ENCODE results near the gene PIK3AP1. TPM values are rescaled to one million over a fixed set of nuclear protein-coding genes. Genes with fewer than 3 reads are reported as not detected.

The PIK3AP1 gene
- total RNA-seq, 1 experiment from 2014 or later = 2.1 TPM

DNA sequence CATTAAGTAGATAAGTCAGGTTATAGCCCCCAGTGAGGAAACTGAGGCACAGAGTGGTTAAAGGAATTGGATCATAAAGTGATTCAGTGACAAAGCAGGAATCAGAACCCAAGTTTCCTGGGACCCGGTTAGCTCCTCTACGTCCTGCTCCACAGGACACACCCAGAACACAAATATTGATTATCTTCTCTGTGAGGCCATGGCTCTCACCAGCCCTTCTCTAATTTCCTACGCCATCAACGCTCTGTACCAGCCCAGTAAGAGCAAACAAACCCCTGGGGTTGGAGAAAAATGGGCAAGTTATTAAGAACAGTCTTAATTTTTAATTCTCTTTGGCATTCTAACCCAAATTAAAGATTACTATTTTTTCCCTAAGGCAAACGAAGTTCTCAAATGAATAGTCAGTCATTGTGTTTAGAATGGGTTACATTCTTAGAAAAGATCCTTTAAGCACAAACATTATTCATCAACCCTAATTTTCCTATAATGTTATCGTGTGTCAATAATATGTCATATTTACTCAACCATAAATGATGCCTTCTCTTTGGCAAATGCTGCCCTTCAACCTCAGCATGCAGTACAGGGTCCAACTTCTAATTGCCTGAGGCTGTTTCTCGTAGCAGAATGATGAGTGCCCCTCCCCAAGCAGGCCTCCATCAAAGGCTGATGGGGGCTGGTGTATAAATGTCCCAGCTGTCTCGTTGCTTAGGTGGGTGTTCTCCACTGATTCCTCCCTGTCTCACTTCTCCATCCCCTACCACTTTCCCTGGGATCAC lies 108.1 kb downstream of the PIK3AP1 start:
- no peak for DNase-seq (ENCODE audit: low read depth)

- DNase-seq (ENCODE audit: low read depth) = no peak
Observed at GRCh38 chr10:96610817-96611216, 109.5 kb downstream of the PIK3AP1 start.

- no peak for DNase-seq (ENCODE audit: low read depth)
Observed at GRCh38 chr10:96609510-96609909, 110.8 kb downstream of the PIK3AP1 start.

DNA sequence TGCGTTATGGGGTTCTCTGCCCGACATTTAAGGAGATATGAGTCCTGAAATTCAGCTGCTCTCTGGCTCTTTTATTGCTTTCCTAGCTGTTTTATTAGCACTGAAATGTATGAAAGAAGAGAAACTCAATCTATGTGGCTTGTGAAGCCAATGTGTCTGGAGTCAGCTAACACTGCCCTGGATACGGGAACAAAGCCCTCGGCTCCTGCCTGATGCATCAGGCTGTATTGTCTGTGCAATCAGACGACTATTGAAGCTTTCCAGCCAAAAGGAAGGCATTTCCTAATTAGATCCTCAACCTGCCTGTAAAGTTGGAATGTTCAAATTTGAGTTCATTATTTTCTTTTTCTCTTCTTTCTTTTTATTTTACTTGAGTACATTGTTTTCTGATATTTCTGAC lies 111.5 kb downstream of the PIK3AP1 start:
- no peak for DNase-seq (ENCODE audit: low read depth)

- DNase-seq (ENCODE audit: low read depth) = no peak
Observed at GRCh38 chr10:96608262-96608661, 112.1 kb downstream of the PIK3AP1 start.

GRCh38 chr10:96606946-96607345 lies 113.4 kb downstream of the PIK3AP1 start:
- DNase-seq (ENCODE audit: low read depth) = no peak

- DNase-seq (ENCODE audit: low read depth) = peak; percentile 60
Observed at GRCh38 chr10:96606216-96606615, 114.1 kb downstream of the PIK3AP1 start.

GRCh38 chr10:96600337-96600736 lies 120.0 kb downstream of the PIK3AP1 start:
- no peak for DNase-seq (ENCODE audit: low read depth)

DNA sequence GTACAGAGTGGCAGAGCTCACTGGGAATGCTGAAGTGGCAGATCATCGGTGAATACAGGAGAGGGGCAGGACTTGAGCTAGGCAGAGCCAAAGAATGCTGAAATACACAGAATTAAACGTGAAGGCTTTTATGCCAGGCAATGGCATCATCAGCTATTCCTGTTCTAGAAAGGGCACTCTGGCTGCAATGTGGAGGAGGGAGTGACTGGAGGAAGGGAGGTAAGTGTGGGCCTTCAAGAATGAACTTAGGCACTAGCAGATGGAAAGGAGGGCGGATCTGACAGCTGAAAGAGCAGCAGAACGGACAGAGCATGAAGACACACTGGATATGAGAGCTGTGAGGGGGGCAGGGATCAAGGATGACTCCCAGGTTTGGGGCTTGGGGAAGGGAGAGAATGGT lies 121.5 kb downstream of the PIK3AP1 start:
- DNase-seq (ENCODE audit: low read depth) = no peak

- DNase-seq (ENCODE audit: low read depth) = no peak
Observed at GRCh38 chr10:96596422-96597407, 123.6 kb downstream of the PIK3AP1 start.

DNA sequence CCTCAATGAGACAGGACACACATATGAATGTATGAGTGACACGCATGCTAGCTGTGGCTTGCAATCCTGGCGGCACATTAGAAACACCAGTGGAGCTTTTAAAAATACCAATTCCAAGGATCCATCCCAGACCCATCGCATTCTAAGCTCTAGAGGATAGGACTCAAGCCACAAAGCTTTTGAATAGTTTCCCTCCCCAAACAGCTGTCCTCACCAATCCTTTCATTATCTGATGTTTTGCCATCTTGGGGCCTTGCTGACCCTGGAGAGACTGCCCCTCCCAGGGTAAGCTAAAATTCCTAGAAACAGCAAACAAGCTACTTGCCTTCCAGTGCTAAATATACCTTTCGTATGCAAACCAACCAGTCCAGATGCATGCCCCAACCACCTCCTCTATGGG lies 124.6 kb downstream of the PIK3AP1 start:
- DNase-seq (ENCODE audit: low read depth) = no peak

DNA sequence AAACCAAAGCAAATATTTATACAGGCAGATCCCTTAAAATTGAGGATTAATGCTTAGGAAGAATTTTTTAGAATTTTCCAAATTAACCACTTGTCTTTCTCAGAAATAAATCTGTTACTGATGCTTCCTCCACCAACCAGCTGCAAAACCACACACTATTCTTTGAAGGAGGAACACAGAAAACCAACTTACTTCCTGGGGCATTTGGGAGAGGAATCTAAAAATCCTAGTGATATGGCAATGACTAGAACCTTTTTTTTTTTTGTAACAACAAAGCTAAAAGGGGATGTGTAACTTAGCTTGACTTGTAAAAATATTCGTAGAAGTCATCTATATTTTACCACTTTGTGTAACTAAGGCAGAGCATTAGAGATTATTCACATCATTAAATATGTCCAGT lies 128.4 kb downstream of the PIK3AP1 start:
- no peak for DNase-seq (ENCODE audit: low read depth)

GRCh38 chr10:96588616-96589419 lies 131.5 kb downstream of the PIK3AP1 start:
- DNase-seq (ENCODE audit: low read depth) = peak; percentile 18

- no peak for DNase-seq (ENCODE audit: low read depth)
Observed at GRCh38 chr10:96588060-96588554, 132.2 kb downstream of the PIK3AP1 start.

GRCh38 chr10:96587264-96588059 lies 132.9 kb downstream of the PIK3AP1 start:
- DNase-seq (ENCODE audit: low read depth) = peak; percentile 83

DNA sequence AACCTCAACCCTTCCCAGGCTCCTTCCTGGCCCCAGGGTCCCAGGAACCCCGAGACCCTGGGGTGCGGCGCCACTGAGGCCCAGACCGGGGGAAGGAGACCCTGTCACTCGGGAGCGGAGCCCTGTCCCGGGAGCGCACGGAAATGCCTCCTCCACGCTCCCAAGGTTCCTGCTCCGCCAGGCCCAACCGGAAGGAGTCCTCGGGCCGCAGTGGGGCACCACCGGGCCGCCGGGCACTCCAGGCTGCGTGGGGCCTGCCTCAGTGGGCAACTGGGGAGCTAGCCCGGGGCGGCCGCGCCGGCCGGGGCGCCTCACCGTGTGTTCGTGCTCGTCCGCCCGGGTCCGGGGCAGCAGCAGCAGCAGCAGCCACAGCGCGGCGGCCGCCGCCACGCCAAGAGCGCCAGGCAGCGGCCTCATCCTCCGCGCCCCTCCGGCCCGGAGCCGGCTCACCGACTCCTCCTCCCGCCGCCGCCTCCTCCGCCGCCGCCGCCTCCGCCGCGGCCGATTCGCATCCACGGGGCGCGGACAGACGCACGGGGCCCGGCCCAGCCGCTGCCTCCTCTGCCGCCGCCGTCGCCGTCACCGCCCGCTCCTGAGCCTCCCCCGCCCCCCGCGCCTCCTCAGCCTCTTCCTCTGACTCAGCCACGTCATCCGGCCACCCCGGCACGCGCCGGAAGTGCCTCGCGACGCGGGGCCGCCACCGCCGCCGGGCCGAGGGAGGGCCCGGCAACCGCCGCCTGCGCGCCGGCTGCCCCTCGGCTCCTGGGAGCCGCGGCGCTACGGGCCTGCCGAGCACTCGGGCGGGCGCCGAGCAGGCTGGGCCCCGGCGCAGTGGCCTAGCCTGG lies 133.7 kb downstream of the PIK3AP1 start, which contains the start of gene TM9SF3:
TM9SF3 (minus strand) TSS at position 594 of the 845 bp plus-strand sequence; CDS start at position 417, 177 bp downstream.
- DNase-seq (ENCODE audit: low read depth) = peak; percentile 95

DNA sequence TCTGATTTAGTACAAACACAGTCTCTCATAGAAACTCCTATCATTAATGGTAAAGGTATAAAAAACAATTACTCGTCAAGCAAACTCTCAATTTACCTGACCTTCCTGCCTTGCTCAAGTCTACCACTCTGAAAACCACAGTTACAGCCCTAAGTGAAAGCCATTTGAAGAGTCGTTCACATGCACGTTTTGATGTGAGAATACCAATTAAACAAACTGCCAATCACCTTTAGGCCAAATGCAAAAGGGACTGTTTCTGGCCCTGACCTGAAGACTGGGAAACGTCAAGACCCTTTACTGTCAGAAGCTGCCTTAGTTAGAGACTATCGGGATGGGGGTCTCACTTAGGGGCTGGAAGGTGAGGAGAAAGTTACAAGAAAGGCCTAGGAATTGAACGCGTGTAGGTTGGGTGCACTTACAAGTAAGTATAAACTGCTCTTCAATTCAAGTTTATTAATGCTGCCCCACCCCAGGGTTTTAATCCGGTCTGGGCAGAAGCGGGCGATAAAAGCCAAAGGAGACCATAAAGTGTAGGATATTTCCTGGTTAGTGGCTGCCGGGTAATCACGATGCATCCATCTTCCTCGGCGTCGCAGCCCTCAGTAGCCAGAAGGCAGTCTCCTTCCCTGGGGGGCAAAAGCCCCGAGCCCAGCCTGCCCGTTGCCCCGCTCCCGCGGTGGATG lies 134.4 kb downstream of the PIK3AP1 start:
- DNase-seq (ENCODE audit: low read depth) = no peak

DNA sequence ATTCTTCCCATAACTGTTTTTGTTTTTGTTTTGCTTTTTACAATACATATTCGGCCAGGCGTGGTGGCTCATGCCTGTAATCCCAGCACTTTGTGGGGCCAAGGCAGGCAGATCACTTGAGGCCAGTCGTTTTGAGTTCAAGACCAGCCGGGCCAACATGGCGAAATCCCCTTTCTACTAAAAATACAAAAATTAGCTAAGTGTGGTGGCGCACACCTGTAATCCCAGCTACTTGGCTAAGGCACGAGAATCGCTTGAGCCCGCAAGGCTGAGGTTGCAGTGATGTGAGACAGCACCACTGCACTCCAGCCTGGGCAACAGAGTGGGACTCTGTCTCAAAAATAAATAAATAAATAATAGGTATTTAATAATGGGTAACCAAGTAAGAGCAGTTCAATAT lies 135.8 kb downstream of the PIK3AP1 start:
- no peak for DNase-seq (ENCODE audit: low read depth)

GRCh38 chr10:96584035-96584434 lies 136.3 kb downstream of the PIK3AP1 start:
- no peak for DNase-seq (ENCODE audit: low read depth)
